HS-5 (cell line): ENCODE results near the gene ZCCHC2.

Experiments
- DNase-seq: peaks from one replicate; pipeline ENCODE4 v3.0.0-alpha.2; 2012; ENCODE audit warnings: low read depth

The ZCCHC2 gene

DNA sequence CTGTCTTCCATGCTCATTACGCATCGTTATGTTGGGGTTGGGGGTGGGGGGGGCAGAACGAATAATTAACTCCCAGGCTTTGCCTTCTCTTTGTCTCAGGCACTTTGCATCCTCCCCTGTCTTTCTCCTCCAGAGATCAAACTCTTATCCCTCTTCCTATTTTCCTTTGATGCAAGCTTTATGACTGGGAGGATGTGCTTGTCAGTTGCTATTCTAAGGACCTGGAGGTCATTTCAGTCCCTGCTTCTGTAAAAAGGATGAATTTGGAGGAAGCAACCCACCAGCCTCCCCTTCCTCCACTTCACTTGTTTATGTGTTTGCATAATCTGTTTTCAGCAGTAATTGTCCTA lies 87.5 kb downstream of the ZCCHC2 start:
- no peak for DNase-seq

DNA sequence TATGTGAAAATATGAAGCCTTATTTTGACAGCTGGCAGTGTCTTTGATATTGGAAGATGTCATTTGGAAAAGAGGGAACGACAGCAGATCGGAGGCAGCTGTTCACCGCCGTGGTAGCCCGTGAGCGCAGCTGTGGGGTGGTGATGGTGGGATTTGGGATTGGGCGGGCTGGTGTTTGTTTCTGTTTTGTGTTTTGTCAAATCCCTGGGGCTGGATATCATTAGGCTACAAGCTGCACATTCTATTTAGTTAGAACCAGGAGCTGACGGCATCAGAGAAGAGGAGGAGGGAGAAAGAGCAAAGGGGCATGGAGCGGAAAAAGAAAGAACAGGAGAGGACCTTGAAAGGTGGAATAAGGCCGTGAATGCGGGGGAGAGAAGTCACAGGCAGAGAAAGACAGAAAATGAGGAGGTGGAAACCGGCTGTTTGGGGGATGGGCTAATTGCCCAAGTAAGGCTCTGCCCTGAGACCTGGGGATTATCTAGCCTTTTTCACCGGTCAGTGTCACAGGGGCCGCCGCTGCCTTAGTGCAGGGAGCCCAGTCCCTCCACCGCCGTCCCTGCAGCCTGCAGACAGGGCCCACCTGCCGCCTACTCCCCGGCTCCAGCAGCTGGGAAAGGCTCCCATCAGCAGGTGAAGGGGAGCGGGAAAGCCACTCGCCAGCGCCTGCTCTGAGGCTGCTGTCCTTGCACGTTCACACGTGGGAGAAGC lies 88.0 kb downstream of the ZCCHC2 start:
- no peak for DNase-seq

DNA sequence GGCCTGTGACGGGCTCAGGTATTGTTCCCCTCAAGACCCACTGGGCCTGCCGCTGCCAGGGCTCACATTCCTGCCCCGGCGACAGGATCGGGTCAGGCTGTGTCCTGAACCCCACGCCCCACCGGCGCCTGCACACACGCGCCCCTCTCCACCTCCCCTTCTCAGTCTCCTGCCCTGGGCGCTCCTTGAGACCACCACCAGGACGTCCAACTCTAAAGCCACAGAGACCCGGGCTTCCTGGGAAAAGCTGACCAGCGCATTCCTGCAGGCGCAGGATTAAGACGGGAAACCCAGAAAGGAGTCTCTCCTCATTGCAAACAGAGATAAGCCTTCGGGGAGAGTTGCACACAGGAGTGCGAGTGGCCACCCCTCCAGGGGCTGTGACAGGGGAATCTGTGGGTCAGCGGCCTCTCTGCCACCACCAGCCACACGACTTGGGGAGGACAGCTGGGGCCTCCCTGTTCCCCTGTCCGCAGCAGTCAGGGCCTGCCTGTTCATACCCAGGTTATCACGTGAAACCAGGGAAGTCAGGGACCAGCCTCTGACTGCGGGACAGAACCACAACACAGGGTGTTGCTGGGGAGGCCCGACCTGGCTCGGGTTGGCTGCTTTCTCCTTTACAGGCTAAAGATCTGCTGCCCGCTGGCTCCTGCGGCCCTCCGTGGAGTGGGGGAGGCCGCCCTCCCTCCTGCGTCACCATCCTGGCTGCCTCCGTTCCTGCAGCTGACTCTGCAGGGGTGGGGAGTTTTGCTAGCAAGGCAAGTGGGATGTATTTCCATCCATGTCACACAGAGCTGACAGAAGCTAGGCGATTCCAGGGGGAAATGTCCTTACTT lies 88.8 kb downstream of the ZCCHC2 start:
- DNase-seq: no peak

GRCh38 chr18:62612289-62612645 lies 89.4 kb downstream of the ZCCHC2 start:
- DNase-seq: no peak

DNA sequence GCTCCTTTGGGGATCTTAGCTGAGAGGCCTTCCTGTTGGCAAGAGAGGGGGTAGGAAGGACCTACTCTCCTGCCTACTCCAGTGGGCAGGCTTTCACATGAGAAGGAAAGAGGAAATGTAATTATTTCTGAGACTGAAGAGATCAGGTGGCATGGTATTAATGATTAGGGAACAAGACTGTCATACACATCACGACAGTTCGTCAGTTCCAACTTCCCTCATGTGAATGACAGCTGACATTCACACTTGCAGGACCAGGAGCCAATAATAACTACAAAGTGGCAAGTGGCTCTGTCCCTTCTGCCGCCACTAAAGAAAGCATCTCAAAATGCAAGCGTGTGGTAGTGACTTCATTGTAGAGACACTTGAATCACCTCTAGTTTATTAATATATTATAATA lies 90.0 kb downstream of the ZCCHC2 start:
- DNase-seq: no peak

- no peak for DNase-seq
Observed at GRCh38 chr18:62614494-62614893, 91.7 kb downstream of the ZCCHC2 start.

GRCh38 chr18:62616331-62616805 lies 93.5 kb downstream of the ZCCHC2 start:
- DNase-seq: no peak

DNA sequence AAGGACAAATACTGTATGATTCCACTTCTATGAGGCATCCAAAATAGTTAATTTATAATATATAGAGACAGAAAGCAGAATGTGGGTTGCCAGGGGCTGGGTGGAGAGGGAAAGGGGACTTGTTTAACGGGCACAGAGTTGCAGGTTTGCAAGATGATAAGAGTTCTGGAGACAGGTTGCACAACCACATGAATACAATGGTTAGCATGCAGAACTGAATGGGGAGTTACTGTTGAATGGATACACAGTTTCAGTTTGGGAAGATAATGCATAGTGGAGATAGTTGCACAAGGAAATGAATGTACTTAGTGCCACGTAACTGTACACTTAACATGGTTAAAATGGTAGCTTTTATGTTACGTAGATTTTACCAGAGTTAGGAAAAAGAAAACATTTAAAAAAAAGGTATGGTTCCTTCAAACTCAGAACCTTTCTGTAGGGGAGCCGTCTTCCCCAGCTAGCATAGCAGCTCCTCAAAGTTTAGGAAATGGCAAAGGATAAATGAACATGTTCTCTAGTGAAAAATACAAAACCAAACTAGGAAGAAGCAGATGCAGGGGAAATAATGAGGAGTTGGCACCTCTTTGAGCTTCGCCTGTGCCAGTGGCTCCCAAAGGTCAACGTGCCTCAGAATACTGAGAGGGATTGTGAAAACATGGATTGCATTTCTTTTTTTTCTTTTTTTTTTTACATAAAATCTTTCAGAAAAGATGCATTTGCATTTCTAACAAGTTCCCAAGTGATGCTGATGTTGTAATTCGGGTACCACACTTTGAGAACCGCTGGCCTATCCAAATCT lies 95.2 kb downstream of the ZCCHC2 start:
- no peak for DNase-seq

DNA sequence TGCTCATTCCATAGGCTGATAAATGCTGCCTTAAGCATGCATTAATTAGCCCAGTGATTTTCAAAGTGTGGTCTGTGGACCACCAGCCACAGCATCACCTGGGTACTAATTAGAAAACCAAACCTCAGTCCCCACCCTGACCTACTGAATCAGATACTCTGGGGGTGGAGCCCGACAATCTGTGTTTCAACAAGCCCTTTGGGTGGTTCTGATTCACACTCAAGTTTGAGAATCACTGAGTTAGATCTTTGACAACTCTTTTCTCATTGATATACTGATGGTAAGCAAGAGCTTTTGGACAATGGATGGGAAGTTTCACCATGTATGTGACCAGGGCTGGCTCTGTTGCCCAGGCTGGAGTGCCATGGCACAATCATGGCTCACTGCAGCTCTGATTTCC lies 95.9 kb downstream of the ZCCHC2 start:
- DNase-seq: no peak

- DNase-seq: no peak
Observed at GRCh38 chr18:62621546-62621945, 98.7 kb downstream of the ZCCHC2 start.

- no peak for DNase-seq
Observed at GRCh38 chr18:62625019-62625418, 102.2 kb downstream of the ZCCHC2 start.
